Keratinocyte (primary cell): Measurements from ENCODE around the gene NCK1.

Source experiments
- CTCF ChIP-seq, 3 experiments: IDR thresholded peaks in 1 of 3; conservative IDR thresholded peaks in 1 of 3; optimal IDR thresholded peaks in 1 of 3; 2 replicates in 2 of 3; 3 replicates in 1 of 3; pipeline versions ENCODE3 to v1.5.1; 2011; ENCODE audit warnings: low read length in 3 of 3, mild to moderate bottlenecking in 3 of 3, moderate library complexity in 2 of 3, control low read depth in 1 of 3, inconsistent platforms in 1 of 3; ENCODE audit not compliant: insufficient read depth in 2 of 3; ENCODE audit errors: extremely low read depth in 1 of 3
- EZH2 ChIP-seq: IDR thresholded peaks from one replicate; pipeline ENCODE4 v1.6.1; 2012; ENCODE audit warnings: inconsistent platforms, mild to moderate bottlenecking, low read length, moderate library complexity

- TF ChIP-seq CTCF (optimal IDR thresholded peaks at IDR 0.05 in 1 of 3, IDR thresholded peaks at IDR 0.05 in 1 of 3, conservative IDR thresholded peaks at IDR 0.05 in 1 of 3; ENCODE audit: extremely low read depth in 1 of 3, insufficient read depth in 2 of 3, low read length in 3 of 3) (no peak), EZH2 (no peak)
Observed at GRCh38 chr3:136957751-136958288, 95.8 kb downstream of the NCK1 start, which contains the start of gene IL20RB.
